HepG2 (cell line): ENCODE data around the gene CDH11.

Source experiments
- ESRRA ChIP-seq: sonication (generic); formaldehyde crosslinking; IDR thresholded peaks from 2 replicates; pipeline ENCODE4 v1.5.1; 2020; ENCODE audit warnings: mild to moderate bottlenecking, low read depth, missing genetic modification reagents
- MAFK ChIP-seq, 2 experiments: IDR thresholded peaks in 1 of 2; conservative IDR thresholded peaks in 1 of 2; 2 replicates each; pipeline ENCODE4 v1.6.1; 2011; ENCODE audit warnings: improper control_type of control experiment in 2 of 2, low read length in 2 of 2
- PCBP2 ChIP-seq: fragments of 200-400 bp; formaldehyde crosslinking; optimal IDR thresholded peaks from 2 replicates; pipeline ENCODE3; 2018; ENCODE audit warnings: low read length, low read depth; ENCODE audit not compliant: poor library complexity, severe bottlenecking
- RAD21 ChIP-seq: fragments of 450-650 bp; formaldehyde crosslinking; IDR thresholded peaks from 2 replicates; pipeline ENCODE4 v1.5.0; 2020; ENCODE audit warnings: mild to moderate bottlenecking
- SRF ChIP-seq: IDR thresholded peaks from 2 replicates; pipeline ENCODE4 v1.6.1; 2011; ENCODE audit warnings: mild to moderate bottlenecking, low read depth, low read length, moderate library complexity
- TCF7L2 ChIP-seq: IDR thresholded peaks from 2 replicates; pipeline ENCODE4 v1.6.1; 2011; ENCODE audit warnings: mild to moderate bottlenecking, low read depth, low read length, moderate library complexity
- ZFP82 ChIP-seq: sonication (generic); formaldehyde crosslinking; IDR thresholded peaks from 2 replicates; pipeline ENCODE4 v1.5.1; 2020; ENCODE audit warnings: mild to moderate bottlenecking, missing genetic modification reagents, borderline replicate concordance
- ZNF263 ChIP-seq: sonication (generic); formaldehyde crosslinking; IDR thresholded peaks from 2 replicates; pipeline ENCODE4 v1.4.0; 2020; ENCODE audit warnings: missing genetic modification reagents
- ZNF333 ChIP-seq: sonication (generic); formaldehyde crosslinking; IDR thresholded peaks from 2 replicates; pipeline ENCODE4 v1.4.0; 2020; ENCODE audit warnings: mild to moderate bottlenecking, missing genetic modification reagents, borderline replicate concordance
- ZNF362 ChIP-seq: sonication (generic); formaldehyde crosslinking; IDR thresholded peaks from 2 replicates; pipeline ENCODE4 v1.4.0; 2020; ENCODE audit warnings: missing genetic modification reagents, mild to moderate bottlenecking, borderline replicate concordance
- ZNF710 ChIP-seq: sonication (generic); formaldehyde crosslinking; IDR thresholded peaks from 2 replicates; pipeline ENCODE4 v1.5.0; 2020; ENCODE audit warnings: mild to moderate bottlenecking, missing genetic modification reagents, borderline replicate concordance
- TF ChIP-seq, protein P1 (sequence below): sonication (generic); formaldehyde crosslinking; IDR thresholded peaks from 2 replicates; pipeline ENCODE4 v1.4.0; 2020; ENCODE audit warnings: missing genetic modification reagents
- TF ChIP-seq, protein P2 (sequence below): sonication (generic); formaldehyde crosslinking; IDR thresholded peaks from 2 replicates; pipeline ENCODE4 v1.5.0; 2020; ENCODE audit warnings: mild to moderate bottlenecking, missing genetic modification reagents, moderate library complexity
- TF ChIP-seq, protein P3 (sequence below): IDR thresholded peaks from 2 replicates; pipeline ENCODE4 v1.6.1; 2016; ENCODE audit warnings: missing compliant biosample characterization, missing genetic modification reagents, borderline replicate concordance

GRCh38 chr16:65120831-65121721 lies 787 bp downstream of the CDH11 start:
- TF ChIP-seq MAFK (conservative IDR thresholded peaks at IDR 0.05 in 1 of 2, IDR thresholded peaks at IDR 0.05 in 1 of 2; ENCODE audit: low read length in 2 of 2): no peak
- no peak for TF ChIP-seq ZNF263
- TF ChIP-seq, protein P1, sequence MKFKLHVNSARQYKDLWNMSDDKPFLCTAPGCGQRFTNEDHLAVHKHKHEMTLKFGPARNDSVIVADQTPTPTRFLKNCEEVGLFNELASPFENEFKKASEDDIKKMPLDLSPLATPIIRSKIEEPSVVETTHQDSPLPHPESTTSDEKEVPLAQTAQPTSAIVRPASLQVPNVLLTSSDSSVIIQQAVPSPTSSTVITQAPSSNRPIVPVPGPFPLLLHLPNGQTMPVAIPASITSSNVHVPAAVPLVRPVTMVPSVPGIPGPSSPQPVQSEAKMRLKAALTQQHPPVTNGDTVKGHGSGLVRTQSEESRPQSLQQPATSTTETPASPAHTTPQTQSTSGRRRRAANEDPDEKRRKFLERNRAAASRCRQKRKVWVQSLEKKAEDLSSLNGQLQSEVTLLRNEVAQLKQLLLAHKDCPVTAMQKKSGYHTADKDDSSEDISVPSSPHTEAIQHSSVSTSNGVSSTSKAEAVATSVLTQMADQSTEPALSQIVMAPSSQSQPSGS (CRISPR knock-in tag): no peak
- TF ChIP-seq, protein P2, sequence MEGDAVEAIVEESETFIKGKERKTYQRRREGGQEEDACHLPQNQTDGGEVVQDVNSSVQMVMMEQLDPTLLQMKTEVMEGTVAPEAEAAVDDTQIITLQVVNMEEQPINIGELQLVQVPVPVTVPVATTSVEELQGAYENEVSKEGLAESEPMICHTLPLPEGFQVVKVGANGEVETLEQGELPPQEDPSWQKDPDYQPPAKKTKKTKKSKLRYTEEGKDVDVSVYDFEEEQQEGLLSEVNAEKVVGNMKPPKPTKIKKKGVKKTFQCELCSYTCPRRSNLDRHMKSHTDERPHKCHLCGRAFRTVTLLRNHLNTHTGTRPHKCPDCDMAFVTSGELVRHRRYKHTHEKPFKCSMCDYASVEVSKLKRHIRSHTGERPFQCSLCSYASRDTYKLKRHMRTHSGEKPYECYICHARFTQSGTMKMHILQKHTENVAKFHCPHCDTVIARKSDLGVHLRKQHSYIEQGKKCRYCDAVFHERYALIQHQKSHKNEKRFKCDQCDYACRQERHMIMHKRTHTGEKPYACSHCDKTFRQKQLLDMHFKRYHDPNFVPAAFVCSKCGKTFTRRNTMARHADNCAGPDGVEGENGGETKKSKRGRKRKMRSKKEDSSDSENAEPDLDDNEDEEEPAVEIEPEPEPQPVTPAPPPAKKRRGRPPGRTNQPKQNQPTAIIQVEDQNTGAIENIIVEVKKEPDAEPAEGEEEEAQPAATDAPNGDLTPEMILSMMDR: no peak
- no peak for TF ChIP-seq ZNF362 (CRISPR knock-in tag)
- TF ChIP-seq ZNF333 (CRISPR knock-in tag): no peak
- no peak for TF ChIP-seq SRF
- TF ChIP-seq RAD21: no peak
- no peak for TF ChIP-seq ZFP82 (CRISPR knock-in tag)
- no peak for TF ChIP-seq ZNF710 (CRISPR knock-in tag)
- TF ChIP-seq ESRRA (CRISPR knock-in tag): no peak
- TF ChIP-seq, protein P3, sequence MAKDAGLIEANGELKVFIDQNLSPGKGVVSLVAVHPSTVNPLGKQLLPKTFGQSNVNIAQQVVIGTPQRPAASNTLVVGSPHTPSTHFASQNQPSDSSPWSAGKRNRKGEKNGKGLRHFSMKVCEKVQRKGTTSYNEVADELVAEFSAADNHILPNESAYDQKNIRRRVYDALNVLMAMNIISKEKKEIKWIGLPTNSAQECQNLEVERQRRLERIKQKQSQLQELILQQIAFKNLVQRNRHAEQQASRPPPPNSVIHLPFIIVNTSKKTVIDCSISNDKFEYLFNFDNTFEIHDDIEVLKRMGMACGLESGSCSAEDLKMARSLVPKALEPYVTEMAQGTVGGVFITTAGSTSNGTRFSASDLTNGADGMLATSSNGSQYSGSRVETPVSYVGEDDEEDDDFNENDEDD (CRISPR knock-in tag): no peak
- no peak for TF ChIP-seq TCF7L2
- no peak for TF ChIP-seq PCBP2
